GM23338 (cell line): Measurements from ENCODE around the gene RAP2A.

ENCODE experiments used
- EZH2 ChIP-seq: fragments of 200-600 bp; sonication (generic); IDR thresholded peaks from one replicate; pipeline ENCODE4 v1.8.0; 2017; ENCODE audit warnings: antibody characterized with exemption, mild to moderate bottlenecking, low read depth; ENCODE audit not compliant: unreplicated experiment
- EZH2phosphoT487 ChIP-seq: fragments of 200-600 bp; sonication (generic); IDR thresholded peaks from one replicate; pipeline ENCODE4 v1.8.1; 2018; ENCODE audit warnings: antibody characterized with exemption; ENCODE audit not compliant: unreplicated experiment
- POLR2AphosphoS5 ChIP-seq: IDR thresholded peaks from 2 replicates; pipeline ENCODE4 v1.6.1; 2016; ENCODE audit warnings: antibody characterized with exemption, low read depth
- TF ChIP-seq, protein P1 (sequence below), 2 experiments: fragments of 200-600 bp in 1 of 2; sonication (generic) in 1 of 2; conservative IDR thresholded peaks; 2 replicates each; pipeline versions ENCODE4 v1.5.1 to v1.6.1; 2016 to 2017; ENCODE audit warnings: antibody characterized with exemption in 2 of 2, low read depth in 2 of 2, mild to moderate bottlenecking in 2 of 2, moderate library complexity in 1 of 2
- TF ChIP-seq, protein P2 (sequence below): IDR thresholded peaks from one replicate; pipeline ENCODE4 v1.6.1; 2018; ENCODE audit warnings: antibody characterized with exemption; ENCODE audit not compliant: unreplicated experiment

DNA sequence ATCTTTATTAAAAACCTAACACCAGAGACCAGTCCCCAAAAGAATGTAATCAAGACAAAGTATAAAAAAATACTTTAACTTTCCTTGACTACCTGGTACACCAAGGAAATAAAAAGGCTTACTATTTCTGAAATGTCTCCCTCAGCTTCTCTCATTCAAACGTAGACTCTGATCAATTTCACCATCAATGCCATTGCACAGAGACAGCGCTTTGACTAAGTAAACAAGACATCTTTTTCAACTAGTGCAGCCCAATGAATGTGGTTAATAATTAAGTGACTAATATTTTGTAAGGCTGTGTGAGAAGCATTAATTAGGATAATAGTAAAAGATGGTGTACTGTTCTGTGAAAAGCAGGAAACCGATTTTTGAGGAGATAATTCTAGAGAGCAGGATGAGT, 7.3 kb upstream of the RAP2A start:
- TF ChIP-seq, protein P1, sequence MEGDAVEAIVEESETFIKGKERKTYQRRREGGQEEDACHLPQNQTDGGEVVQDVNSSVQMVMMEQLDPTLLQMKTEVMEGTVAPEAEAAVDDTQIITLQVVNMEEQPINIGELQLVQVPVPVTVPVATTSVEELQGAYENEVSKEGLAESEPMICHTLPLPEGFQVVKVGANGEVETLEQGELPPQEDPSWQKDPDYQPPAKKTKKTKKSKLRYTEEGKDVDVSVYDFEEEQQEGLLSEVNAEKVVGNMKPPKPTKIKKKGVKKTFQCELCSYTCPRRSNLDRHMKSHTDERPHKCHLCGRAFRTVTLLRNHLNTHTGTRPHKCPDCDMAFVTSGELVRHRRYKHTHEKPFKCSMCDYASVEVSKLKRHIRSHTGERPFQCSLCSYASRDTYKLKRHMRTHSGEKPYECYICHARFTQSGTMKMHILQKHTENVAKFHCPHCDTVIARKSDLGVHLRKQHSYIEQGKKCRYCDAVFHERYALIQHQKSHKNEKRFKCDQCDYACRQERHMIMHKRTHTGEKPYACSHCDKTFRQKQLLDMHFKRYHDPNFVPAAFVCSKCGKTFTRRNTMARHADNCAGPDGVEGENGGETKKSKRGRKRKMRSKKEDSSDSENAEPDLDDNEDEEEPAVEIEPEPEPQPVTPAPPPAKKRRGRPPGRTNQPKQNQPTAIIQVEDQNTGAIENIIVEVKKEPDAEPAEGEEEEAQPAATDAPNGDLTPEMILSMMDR (conservative IDR thresholded peaks at IDR 0.05; ENCODE audit: low read depth in 2 of 2): no peak
- TF ChIP-seq EZH2 (no peak), POLR2AphosphoS5 (no peak), EZH2phosphoT487 (no peak)
- TF ChIP-seq, protein P2, sequence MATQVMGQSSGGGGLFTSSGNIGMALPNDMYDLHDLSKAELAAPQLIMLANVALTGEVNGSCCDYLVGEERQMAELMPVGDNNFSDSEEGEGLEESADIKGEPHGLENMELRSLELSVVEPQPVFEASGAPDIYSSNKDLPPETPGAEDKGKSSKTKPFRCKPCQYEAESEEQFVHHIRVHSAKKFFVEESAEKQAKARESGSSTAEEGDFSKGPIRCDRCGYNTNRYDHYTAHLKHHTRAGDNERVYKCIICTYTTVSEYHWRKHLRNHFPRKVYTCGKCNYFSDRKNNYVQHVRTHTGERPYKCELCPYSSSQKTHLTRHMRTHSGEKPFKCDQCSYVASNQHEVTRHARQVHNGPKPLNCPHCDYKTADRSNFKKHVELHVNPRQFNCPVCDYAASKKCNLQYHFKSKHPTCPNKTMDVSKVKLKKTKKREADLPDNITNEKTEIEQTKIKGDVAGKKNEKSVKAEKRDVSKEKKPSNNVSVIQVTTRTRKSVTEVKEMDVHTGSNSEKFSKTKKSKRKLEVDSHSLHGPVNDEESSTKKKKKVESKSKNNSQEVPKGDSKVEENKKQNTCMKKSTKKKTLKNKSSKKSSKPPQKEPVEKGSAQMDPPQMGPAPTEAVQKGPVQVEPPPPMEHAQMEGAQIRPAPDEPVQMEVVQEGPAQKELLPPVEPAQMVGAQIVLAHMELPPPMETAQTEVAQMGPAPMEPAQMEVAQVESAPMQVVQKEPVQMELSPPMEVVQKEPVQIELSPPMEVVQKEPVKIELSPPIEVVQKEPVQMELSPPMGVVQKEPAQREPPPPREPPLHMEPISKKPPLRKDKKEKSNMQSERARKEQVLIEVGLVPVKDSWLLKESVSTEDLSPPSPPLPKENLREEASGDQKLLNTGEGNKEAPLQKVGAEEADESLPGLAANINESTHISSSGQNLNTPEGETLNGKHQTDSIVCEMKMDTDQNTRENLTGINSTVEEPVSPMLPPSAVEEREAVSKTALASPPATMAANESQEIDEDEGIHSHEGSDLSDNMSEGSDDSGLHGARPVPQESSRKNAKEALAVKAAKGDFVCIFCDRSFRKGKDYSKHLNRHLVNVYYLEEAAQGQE: no peak
